ENCODE data around the gene GCN1.

GRCh38 chr12:120237360-120238171 lies 43.1 kb upstream of the GCN1 start:
- TF ChIP-seq POLR2AphosphoS5 (IDR thresholded peaks at IDR 0.05) (no peak), CTCF (IDR thresholded peaks at IDR 0.05) (no peak)

Data from prostate gland (tissue), 2 donors.